ENCODE data around the gene TFCP2. TPM values are rescaled to one million over a fixed set of nuclear protein-coding genes. Genes with fewer than 3 reads are reported as not detected.

TFCP2 gene
- total RNA-seq, 1 donor from 2014 or later: 44.9 TPM

GRCh38 chr12:51115533-51115932 lies 57.4 kb downstream of the TFCP2 start:
- Mint-ChIP-seq H3K4me3 (no peak overlapping the region), H3K27ac (peak overlapping the region; percentile 1), H3K36me3 (peaks cover 49% of the 10 kb centered on the region), H3K4me1 (no peaks in the 10 kb centered on the region), H3K9me3 (peaks cover 7% of the 10 kb centered on the region), H3K27me3 (ENCODE audit: low read depth) (no peaks in the 10 kb centered on the region)
- no peak for TF ChIP-seq CTCF (IDR thresholded peaks at IDR 0.05; ENCODE audit: unreplicated experiment)
- no peak for DNase-seq (ENCODE audit: low spot score in 2 of 2, unreplicated experiment in 2 of 2)

DNA sequence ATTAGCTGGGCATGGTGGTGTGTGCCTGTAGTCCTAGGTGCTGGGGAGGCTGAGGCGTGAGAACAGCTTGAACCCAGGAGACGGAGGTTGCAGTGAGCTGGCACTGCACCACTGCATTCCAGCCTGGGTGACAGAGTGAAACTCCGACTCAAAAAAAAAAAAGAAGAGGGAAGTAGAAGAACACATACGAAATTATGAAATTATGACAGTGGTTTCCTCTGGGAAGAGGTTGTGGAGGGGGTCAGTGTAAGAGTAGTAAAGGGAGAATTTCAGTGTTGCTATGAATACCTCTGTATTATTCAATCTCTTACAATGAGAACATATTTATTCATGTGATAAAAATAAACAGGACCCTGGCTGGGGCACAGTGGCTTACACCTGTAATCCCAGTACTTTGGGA lies 64.8 kb downstream of the TFCP2 start:
- no peak overlapping the region for H3K4me3 Mint-ChIP-seq
- DNase-seq (ENCODE audit: low spot score in 2 of 2, unreplicated experiment in 2 of 2): no peak
- no peak overlapping the region for H3K27ac Mint-ChIP-seq
- no peaks in the 10 kb centered on the region for H3K4me1 Mint-ChIP-seq
- no peak for TF ChIP-seq CTCF (IDR thresholded peaks at IDR 0.05; ENCODE audit: unreplicated experiment)
- H3K36me3 Mint-ChIP-seq: peaks cover 46% of the 10 kb centered on the region
- H3K27me3 Mint-ChIP-seq (ENCODE audit: low read depth): no peaks in the 10 kb centered on the region
- no peaks in the 10 kb centered on the region for H3K9me3 Mint-ChIP-seq

DNA sequence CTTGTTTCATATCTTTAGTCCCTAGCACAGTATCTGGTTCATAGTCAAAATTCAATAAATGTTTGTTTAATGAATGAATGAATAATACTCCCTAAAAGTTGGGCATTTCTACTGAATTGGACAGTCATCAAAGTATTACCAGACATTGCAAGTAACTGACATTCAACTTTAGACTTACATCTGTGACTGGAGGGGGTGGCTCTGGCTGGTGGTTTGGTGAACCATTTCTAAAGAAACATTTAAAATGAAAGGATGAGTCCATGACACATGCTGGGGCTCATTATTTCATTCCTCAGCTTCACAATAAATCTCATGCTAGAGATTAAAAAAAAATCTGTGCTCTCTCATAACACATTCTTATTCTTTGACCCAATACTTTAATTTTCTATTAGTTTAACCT lies 69.0 kb downstream of the TFCP2 start:
- no peak overlapping the region for H3K27ac Mint-ChIP-seq
- no peaks in the 10 kb centered on the region for H3K4me1 Mint-ChIP-seq
- H3K4me3 Mint-ChIP-seq: no peak overlapping the region
- H3K27me3 Mint-ChIP-seq (ENCODE audit: low read depth): no peaks in the 10 kb centered on the region
- H3K36me3 Mint-ChIP-seq: peaks cover 49% of the 10 kb centered on the region
- no peak for DNase-seq (ENCODE audit: low spot score in 2 of 2, unreplicated experiment in 2 of 2)
- TF ChIP-seq CTCF (IDR thresholded peaks at IDR 0.05; ENCODE audit: unreplicated experiment): no peak
- no peaks in the 10 kb centered on the region for H3K9me3 Mint-ChIP-seq

DNA sequence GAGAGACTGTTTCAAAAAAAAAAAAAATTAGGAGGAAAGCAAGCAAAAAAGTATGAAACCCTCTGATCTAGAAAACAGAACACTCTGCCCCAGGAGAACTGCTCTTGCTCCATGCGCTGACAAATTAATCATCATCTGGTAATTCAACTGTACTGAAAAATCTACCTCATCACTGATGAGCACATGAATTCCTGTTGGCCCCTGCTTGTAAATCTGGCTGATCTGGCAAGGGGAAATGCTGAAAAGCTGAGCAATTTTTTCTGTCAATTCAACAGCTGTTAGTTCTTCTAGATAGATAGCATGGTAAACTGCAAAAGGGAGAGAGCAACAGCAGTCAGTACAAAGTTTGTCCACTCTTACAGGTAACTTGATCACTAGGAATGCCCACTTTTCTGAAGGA lies 74.3 kb downstream of the TFCP2 start:
- H3K27ac Mint-ChIP-seq: no peak overlapping the region
- no peak overlapping the region for H3K4me3 Mint-ChIP-seq
- no peaks in the 10 kb centered on the region for H3K4me1 Mint-ChIP-seq
- DNase-seq (ENCODE audit: low spot score in 2 of 2, unreplicated experiment in 2 of 2): no peak
- no peaks in the 10 kb centered on the region for H3K9me3 Mint-ChIP-seq
- peaks cover 54% of the 10 kb centered on the region for H3K36me3 Mint-ChIP-seq
- no peak for TF ChIP-seq CTCF (IDR thresholded peaks at IDR 0.05; ENCODE audit: unreplicated experiment)
- no peaks in the 10 kb centered on the region for H3K27me3 Mint-ChIP-seq (ENCODE audit: low read depth)

GRCh38 chr12:51090705-51091229 lies 82.2 kb downstream of the TFCP2 start:
- no peak for DNase-seq (ENCODE audit: low spot score in 2 of 2, unreplicated experiment in 2 of 2)
- Mint-ChIP-seq H3K4me1 (no peaks in the 10 kb centered on the region), H3K4me3 (no peak overlapping the region), H3K27ac (no peak overlapping the region), H3K27me3 (ENCODE audit: low read depth) (no peaks in the 10 kb centered on the region), H3K36me3 (peaks cover 17% of the 10 kb centered on the region), H3K9me3 (no peaks in the 10 kb centered on the region)
- TF ChIP-seq CTCF (IDR thresholded peaks at IDR 0.05; ENCODE audit: unreplicated experiment): no peak

- no peak for DNase-seq (ENCODE audit: low spot score in 2 of 2, unreplicated experiment in 2 of 2)
- no peak for TF ChIP-seq CTCF (IDR thresholded peaks at IDR 0.05; ENCODE audit: unreplicated experiment)
- Mint-ChIP-seq H3K27ac (no peak overlapping the region), H3K36me3 (peaks cover 2% of the 10 kb centered on the region), H3K4me1 (peaks cover 5% of the 10 kb centered on the region), H3K9me3 (no peaks in the 10 kb centered on the region), H3K27me3 (ENCODE audit: low read depth) (no peaks in the 10 kb centered on the region), H3K4me3 (no peak overlapping the region)
These were observed 85.1 kb downstream of the TFCP2 start for GRCh38 chr12:51087818-51088217.
